Bronchial epithelial cell (primary cell): ENCODE measurements around the gene NBAS. TPM values are rescaled to one million over a fixed set of nuclear protein-coding genes. Genes with fewer than 3 reads are reported as not detected.

ENCODE experiments used
- DNase-seq: peaks from one replicate; pipeline ENCODE4 v3.0.0-alpha.2; 2010; ENCODE audit warnings: low read depth
- FAIRE-seq: peaks from 2 replicates; lab custom pipeline; 2011; peaks lifted over from hg19 to GRCh38; lab: Jason Lieb, UNC
- H3K27me3 ChIP-seq: 2 replicates; pipeline ENCODE4 v1.5.1; 2011; ENCODE audit warnings: low read length; ENCODE audit not compliant: control insufficient read depth, insufficient read depth
- H3K36me3 ChIP-seq: 2 replicates; pipeline ENCODE4 v1.5.1; 2011; ENCODE audit warnings: low read length; ENCODE audit not compliant: control insufficient read depth, insufficient read depth
- H3K4me3 ChIP-seq: 2 replicates; pipeline ENCODE4 v1.5.1; 2011; ENCODE audit warnings: mild to moderate bottlenecking, low read depth, low read length, control low read depth
- CTCF ChIP-seq: IDR thresholded peaks from 2 replicates; pipeline ENCODE4 v1.5.1; 2011; ENCODE audit warnings: mild to moderate bottlenecking, moderate library complexity, low read length, control low read depth, inconsistent platforms; ENCODE audit not compliant: insufficient read depth, severe bottlenecking
- total RNA-seq: library from RNA; depleted of rRNA; stranded (reverse); fragments of >200 nt; gene quantifications from 2 replicates; pipeline ENCODE4 v1.2.1, GENCODE V29; 2014

The NBAS gene
- total RNA-seq, 1 donor from 2014 or later = 78.2 TPM

GRCh38 chr2:15176604-15177003, 384.5 kb downstream of the NBAS start:
- H3K27me3 ChIP-seq = no peaks in the 10 kb centered on the region
- no peak for TF ChIP-seq CTCF
- FAIRE-seq (no peak), DNase-seq (no peak)
- peaks cover 1% of the 10 kb centered on the region for H3K36me3 ChIP-seq
- no peak overlapping the region for H3K4me3 ChIP-seq

GRCh38 chr2:15174567-15174966, 386.6 kb downstream of the NBAS start:
- FAIRE-seq (no peak), DNase-seq (no peak)

GRCh38 chr2:15173501-15173900, 387.6 kb downstream of the NBAS start:
- DNase-seq (no peak), FAIRE-seq (no peak)
- Histone ChIP-seq H3K27me3 (no peaks in the 10 kb centered on the region), H3K36me3 (peaks cover 1% of the 10 kb centered on the region), H3K4me3 (no peak overlapping the region)
- no peak for TF ChIP-seq CTCF

More at GRCh38 chr2:15174567-15174966, 386.6 kb downstream of the NBAS start:
- no peaks in the 10 kb centered on the region for H3K27me3 ChIP-seq
- no peak overlapping the region for H3K4me3 ChIP-seq
- TF ChIP-seq CTCF = no peak
- H3K36me3 ChIP-seq = peaks cover 1% of the 10 kb centered on the region

GRCh38 chr2:15172825-15173224, 388.3 kb downstream of the NBAS start:
- peaks cover 1% of the 10 kb centered on the region for H3K36me3 ChIP-seq
- TF ChIP-seq CTCF = no peak
- H3K27me3 ChIP-seq = no peaks in the 10 kb centered on the region
- no peak for DNase-seq
- H3K4me3 ChIP-seq = no peak overlapping the region
- no peak for FAIRE-seq

- FAIRE-seq (no peak), DNase-seq (no peak)
- Histone ChIP-seq H3K36me3 (no peaks in the 10 kb centered on the region), H3K4me3 (no peak overlapping the region), H3K27me3 (no peaks in the 10 kb centered on the region)
- TF ChIP-seq CTCF = no peak
Measured at GRCh38 chr2:15170070-15170775, 390.9 kb downstream of the NBAS start.
